ENCODE measurements around the gene ZNF768.

The ZNF768 gene

GRCh38 chr16:30526137-30526822 is at the start of gene ZNF768:
Gene ZNF768, minus strand, starts transcription at chr16:30526566. Its CDS starts 153 bp downstream, at chr16:30526413.
- ATAC-seq: peak; percentile 3 to 6

GRCh38 chr16:30574678-30575077 is 48.3 kb upstream of the ZNF768 start:
- ATAC-seq: no peak

GRCh38 chr16:30571445-30572322 is 45.3 kb upstream of the ZNF768 start, which contains the start of gene ZNF688:
Gene ZNF688, minus strand, starts transcription at chr16:30571714. Its CDS starts 85 bp downstream, at chr16:30571629.
- ATAC-seq: peak; percentile 73 to 75

GRCh38 chr16:30570636-30571444 is 44.5 kb upstream of the ZNF768 start:
- ATAC-seq: no peak

- ATAC-seq: no peak
Measured at GRCh38 chr16:30569746-30570635, 43.6 kb upstream of the ZNF768 start.

GRCh38 chr16:30569281-30569680 is 42.9 kb upstream of the ZNF768 start:
- ATAC-seq: no peak

- peak; percentile 60 to 66 for ATAC-seq
Measured at GRCh38 chr16:30567991-30568638, 41.7 kb upstream of the ZNF768 start.

GRCh38 chr16:30567160-30567990 is 41.0 kb upstream of the ZNF768 start:
- peak; percentile 58 to 68 for ATAC-seq

- ATAC-seq: no peak
Measured at GRCh38 chr16:30566531-30566930, 40.2 kb upstream of the ZNF768 start.

GRCh38 chr16:30565984-30566383 is 39.6 kb upstream of the ZNF768 start:
- ATAC-seq: no peak

- no peak for ATAC-seq
Measured at GRCh38 chr16:30565526-30565925, 39.2 kb upstream of the ZNF768 start.

GRCh38 chr16:30562021-30562420 is 35.7 kb upstream of the ZNF768 start:
- ATAC-seq: no peak

- no peak for ATAC-seq
Measured at GRCh38 chr16:30561089-30561816, 34.9 kb upstream of the ZNF768 start.

- no peak for ATAC-seq
Measured at GRCh38 chr16:30559690-30560089, 33.3 kb upstream of the ZNF768 start.

- no peak for ATAC-seq
Measured at GRCh38 chr16:30558789-30559377, 32.5 kb upstream of the ZNF768 start.

GRCh38 chr16:30557957-30558788 is 31.8 kb upstream of the ZNF768 start, which contains the start of gene ZNF764:
Gene ZNF764, minus strand, starts transcription at chr16:30558374. Its CDS starts 192 bp downstream, at chr16:30558182.
- peak; percentile 94 to 97 for ATAC-seq

GRCh38 chr16:30557707-30557956 is 31.3 kb upstream of the ZNF768 start:
- no peak for ATAC-seq

- ATAC-seq: no peak
Measured at GRCh38 chr16:30556125-30556473, 29.7 kb upstream of the ZNF768 start.

All from activated CD4-positive, CD25-positive, alpha-beta regulatory T cell treated with anti-CD3 and anti-CD28 coated beads, Interleukin-2, amount 50 U/mL, for 24 hours (primary cell).